Ovary (tissue), 3 donors: ENCODE measurements around the gene TATDN2.

Experiments
- CTCF ChIP-seq, 3 donors: fragments of 450-650 bp in 2 of 3; fragments of 200-600 bp in 1 of 3; IDR thresholded peaks; one replicate each; pipeline versions ENCODE4 v1.5.1 to v1.8.0; 2016 to 2022; ENCODE audit warnings: antibody characterized with exemption in 3 of 3, mild to moderate bottlenecking in 1 of 3
- POLR2A ChIP-seq: fragments of 450-650 bp; IDR thresholded peaks from one replicate; pipeline ENCODE4 v1.6.1; 2017; ENCODE audit warnings: antibody characterized with exemption, mild to moderate bottlenecking, moderate library complexity
- donor health status: DM: no; HTN: no; CAD: no.

GRCh38 chr3:10255835-10256234 lies 7.6 kb downstream of the TATDN2 start:
- TF ChIP-seq CTCF (IDR thresholded peaks at IDR 0.05) (no peak), POLR2A (no peak)
